Gastrocnemius medialis (tissue), 4 donors: Measurements from ENCODE around the gene TNRC6A.

Experiments
- CTCF ChIP-seq, 5 experiments: fragments of 450-650 bp in 3 of 5; fragments of 200-600 bp in 2 of 5; sonication (generic) in 2 of 5; IDR thresholded peaks in 4 of 5; conservative IDR thresholded peaks in 1 of 5; 1 replicate in 4 of 5; 2 replicates in 1 of 5; pipeline ENCODE4 v1.5.1; 2016 to 2019; ENCODE audit warnings: antibody characterized with exemption in 5 of 5, mild to moderate bottlenecking in 3 of 5, moderate library complexity in 3 of 5
- POLR2A ChIP-seq, 2 donors: fragments of 450-650 bp; IDR thresholded peaks; one replicate each; pipeline ENCODE4 v1.6.1; 2017; ENCODE audit warnings: antibody characterized with exemption in 2 of 2, mild to moderate bottlenecking in 2 of 2, moderate library complexity in 2 of 2

- TF ChIP-seq CTCF (IDR thresholded peaks at IDR 0.05 in 4 of 5, conservative IDR thresholded peaks at IDR 0.05 in 1 of 5) = peak in 4 of 5 experiments; percentile 35 to 47 (median 42)
- no peak for TF ChIP-seq POLR2A (IDR thresholded peaks at IDR 0.05)
These were observed 40.3 kb upstream of the TNRC6A start for GRCh38 chr16:24689128-24689527.
